ENCODE results near the gene TNFRSF1B. TPM values are rescaled to one million over a fixed set of nuclear protein-coding genes. Genes with fewer than 3 reads are reported as not detected.
A peak's percentile ranks its signal among the peaks of the same experiment; 100 is the strongest.

Gene TNFRSF1B
- polyA plus RNA-seq, 3 donors: 436 to 761 (median 450) TPM

DNA sequence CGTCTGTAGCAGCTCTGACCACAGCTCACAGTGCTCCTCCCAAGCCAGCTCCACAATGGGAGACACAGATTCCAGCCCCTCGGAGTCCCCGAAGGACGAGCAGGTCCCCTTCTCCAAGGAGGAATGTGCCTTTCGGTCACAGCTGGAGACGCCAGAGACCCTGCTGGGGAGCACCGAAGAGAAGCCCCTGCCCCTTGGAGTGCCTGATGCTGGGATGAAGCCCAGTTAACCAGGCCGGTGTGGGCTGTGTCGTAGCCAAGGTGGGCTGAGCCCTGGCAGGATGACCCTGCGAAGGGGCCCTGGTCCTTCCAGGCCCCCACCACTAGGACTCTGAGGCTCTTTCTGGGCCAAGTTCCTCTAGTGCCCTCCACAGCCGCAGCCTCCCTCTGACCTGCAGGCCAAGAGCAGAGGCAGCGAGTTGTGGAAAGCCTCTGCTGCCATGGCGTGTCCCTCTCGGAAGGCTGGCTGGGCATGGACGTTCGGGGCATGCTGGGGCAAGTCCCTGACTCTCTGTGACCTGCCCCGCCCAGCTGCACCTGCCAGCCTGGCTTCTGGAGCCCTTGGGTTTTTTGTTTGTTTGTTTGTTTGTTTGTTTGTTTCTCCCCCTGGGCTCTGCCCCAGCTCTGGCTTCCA lies 40.1 kb downstream of the TNFRSF1B start:
- Mint-ChIP-seq H3K4me1 (peaks cover 21% of the 10 kb centered on the region), H3K36me3 (peaks cover 66 to 73% of the 10 kb centered on the region in 2 donors), H3K27me3 (ENCODE audit: low read depth in 3 of 3) (peaks cover 0 to 3% (median 3%) of the 10 kb centered on the region in 3 donors), H3K9me3 (peaks cover 0 to 4% (median 0%) of the 10 kb centered on the region in 7 donors), H3K27ac (peak overlapping the region in 6 of 7 donors; percentile 6 to 77 (median 54)), H3K4me3 (no peak overlapping the region)
- 91% methylated on average over 16 of the region's 17 CpGs for WGBS (ENCODE audit: insufficient coverage)
- Histone ChIP-seq H3K9me3 (replicated peaks in 1 of 2; ENCODE audit: control insufficient read depth in 1 of 2, insufficient read depth in 1 of 2, low read length in 2 of 2) (no peaks in the 10 kb centered on the region), H3K27ac (ENCODE audit: low read depth in 1 of 2, low read length in 2 of 2) (peak overlapping the region; percentile 6 to 55), H3K36me3 (replicated peaks in 1 of 2; ENCODE audit: control insufficient read depth in 1 of 2, insufficient read depth in 2 of 2, low read length in 2 of 2) (peaks cover 68 to 76% of the 10 kb centered on the region in 2 donors), H3K4me1 (ENCODE audit: control insufficient read depth in 1 of 2, insufficient read depth in 2 of 2, low read length in 2 of 2) (peaks cover 0 to 6% of the 10 kb centered on the region in 2 donors), H3K79me2 (ENCODE audit: insufficient read depth, low read length) (peaks cover 4% of the 10 kb centered on the region), H3K4me2 (replicated peaks; ENCODE audit: extremely low read depth, low read length, poor library complexity, severe bottlenecking) (no peak overlapping the region), H2AFZ (ENCODE audit: insufficient read depth, low read depth, low read length, poor library complexity, severe bottlenecking) (no peak overlapping the region), H3K4me3 (replicated peaks in 1 of 3; ENCODE audit: low read depth in 2 of 3, low read length in 3 of 3) (no peak overlapping the region), H3K9ac (ENCODE audit: insufficient read depth, low read length, poor library complexity, severe bottlenecking) (no peak overlapping the region), H3K27me3 (ENCODE audit: control insufficient read depth in 2 of 2, insufficient read depth in 2 of 2, low read length in 2 of 2) (no peaks in the 10 kb centered on the region), H4K20me1 (ENCODE audit: insufficient read depth, low read length) (peaks cover 98% of the 10 kb centered on the region)
- TF ChIP-seq, protein P1, sequence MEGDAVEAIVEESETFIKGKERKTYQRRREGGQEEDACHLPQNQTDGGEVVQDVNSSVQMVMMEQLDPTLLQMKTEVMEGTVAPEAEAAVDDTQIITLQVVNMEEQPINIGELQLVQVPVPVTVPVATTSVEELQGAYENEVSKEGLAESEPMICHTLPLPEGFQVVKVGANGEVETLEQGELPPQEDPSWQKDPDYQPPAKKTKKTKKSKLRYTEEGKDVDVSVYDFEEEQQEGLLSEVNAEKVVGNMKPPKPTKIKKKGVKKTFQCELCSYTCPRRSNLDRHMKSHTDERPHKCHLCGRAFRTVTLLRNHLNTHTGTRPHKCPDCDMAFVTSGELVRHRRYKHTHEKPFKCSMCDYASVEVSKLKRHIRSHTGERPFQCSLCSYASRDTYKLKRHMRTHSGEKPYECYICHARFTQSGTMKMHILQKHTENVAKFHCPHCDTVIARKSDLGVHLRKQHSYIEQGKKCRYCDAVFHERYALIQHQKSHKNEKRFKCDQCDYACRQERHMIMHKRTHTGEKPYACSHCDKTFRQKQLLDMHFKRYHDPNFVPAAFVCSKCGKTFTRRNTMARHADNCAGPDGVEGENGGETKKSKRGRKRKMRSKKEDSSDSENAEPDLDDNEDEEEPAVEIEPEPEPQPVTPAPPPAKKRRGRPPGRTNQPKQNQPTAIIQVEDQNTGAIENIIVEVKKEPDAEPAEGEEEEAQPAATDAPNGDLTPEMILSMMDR (IDR thresholded peaks at IDR 0.05): no peak
- no peak for DNase-seq
- intact Hi-C loops (cut with micrococcal nuclease): loop anchor here in 1 of 2 donors (5.0 kb wide), 1 partner anchor 85 kb away; no protein-coding TSS in a partner anchor

DNA sequence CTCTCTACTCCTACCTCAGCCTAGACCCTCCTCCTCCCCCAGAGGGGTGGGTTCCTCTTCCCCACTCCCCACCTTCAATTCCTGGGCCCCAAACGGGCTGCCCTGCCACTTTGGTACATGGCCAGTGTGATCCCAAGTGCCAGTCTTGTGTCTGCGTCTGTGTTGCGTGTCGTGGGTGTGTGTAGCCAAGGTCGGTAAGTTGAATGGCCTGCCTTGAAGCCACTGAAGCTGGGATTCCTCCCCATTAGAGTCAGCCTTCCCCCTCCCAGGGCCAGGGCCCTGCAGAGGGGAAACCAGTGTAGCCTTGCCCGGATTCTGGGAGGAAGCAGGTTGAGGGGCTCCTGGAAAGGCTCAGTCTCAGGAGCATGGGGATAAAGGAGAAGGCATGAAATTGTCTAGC lies 41.5 kb downstream of the TNFRSF1B start:
- intact Hi-C loops (cut with micrococcal nuclease): loop anchor here (1.0 to 5.0 kb wide), 2 partner anchors 83 to 86 kb away; no protein-coding TSS in a partner anchor

More for the DNA sequence above, 41.5 kb downstream of the TNFRSF1B start:
- peak overlapping the region; percentile 8 to 33 for H3K27ac ChIP-seq (ENCODE audit: low read depth in 1 of 2, low read length in 2 of 2)
- Mint-ChIP-seq H3K27ac (peak overlapping the region; percentile 15 to 78 (median 70)), H3K36me3 (peaks cover 54 to 59% of the 10 kb centered on the region in 2 donors), H3K4me1 (peaks cover 23% of the 10 kb centered on the region), H3K27me3 (ENCODE audit: low read depth in 3 of 3) (peaks cover 0 to 3% (median 3%) of the 10 kb centered on the region in 3 donors), H3K9me3 (peaks cover 0 to 4% (median 0%) of the 10 kb centered on the region in 7 donors), H3K4me3 (no peak overlapping the region)
- WGBS (ENCODE audit: insufficient coverage): 84% methylated on average over 5 of the region's 6 CpGs
- H4K20me1 ChIP-seq (ENCODE audit: insufficient read depth, low read length): peaks cover 94% of the 10 kb centered on the region
- peaks cover 54 to 63% of the 10 kb centered on the region in 2 donors for H3K36me3 ChIP-seq (replicated peaks in 1 of 2; ENCODE audit: control insufficient read depth in 1 of 2, insufficient read depth in 2 of 2, low read length in 2 of 2)
- no peak overlapping the region for H3K4me2 ChIP-seq (replicated peaks; ENCODE audit: extremely low read depth, low read length, poor library complexity, severe bottlenecking)
- H3K9ac ChIP-seq (ENCODE audit: insufficient read depth, low read length, poor library complexity, severe bottlenecking): no peak overlapping the region
- DNase-seq: no peak
- no peak overlapping the region for H2AFZ ChIP-seq (ENCODE audit: insufficient read depth, low read depth, low read length, poor library complexity, severe bottlenecking)
- H3K4me3 ChIP-seq (replicated peaks in 1 of 3; ENCODE audit: low read depth in 2 of 3, low read length in 3 of 3): no peak overlapping the region
- H3K27me3 ChIP-seq (ENCODE audit: control insufficient read depth in 2 of 2, insufficient read depth in 2 of 2, low read length in 2 of 2): no peaks in the 10 kb centered on the region
- H3K9me3 ChIP-seq (replicated peaks in 1 of 2; ENCODE audit: control insufficient read depth in 1 of 2, insufficient read depth in 1 of 2, low read length in 2 of 2): no peaks in the 10 kb centered on the region
- TF ChIP-seq, protein P1 (IDR thresholded peaks at IDR 0.05): no peak
- peaks cover 4% of the 10 kb centered on the region for H3K79me2 ChIP-seq (ENCODE audit: insufficient read depth, low read length)
- H3K4me1 ChIP-seq (ENCODE audit: control insufficient read depth in 1 of 2, insufficient read depth in 2 of 2, low read length in 2 of 2): peaks cover 0 to 7% of the 10 kb centered on the region in 2 donors
